Activated CD8-positive, alpha-beta memory T cell treated with anti-CD3 and anti-CD28 coated beads, Interleukin-2, amount 50 U/mL, for 24 hours (primary cell): ENCODE measurements around the gene ASB10.

ENCODE experiments used
- DNase-seq: peaks from one replicate; pipeline ENCODE4 v3.0.0-alpha.2; 2020; ENCODE audit errors: extremely low read depth

ASB10 gene

GRCh38 chr7:151135866-151136843 lies 50.9 kb downstream of the ASB10 start:
- no peak for DNase-seq

- DNase-seq: no peak
Measured at GRCh38 chr7:151135525-151135845, 51.6 kb downstream of the ASB10 start.

- DNase-seq: no peak
Measured at GRCh38 chr7:151134743-151135524, 52.1 kb downstream of the ASB10 start.

GRCh38 chr7:151133986-151134742 lies 52.9 kb downstream of the ASB10 start:
- no peak for DNase-seq

- DNase-seq: no peak
Measured at GRCh38 chr7:151133266-151133985, 53.6 kb downstream of the ASB10 start.

- DNase-seq: no peak
Measured at GRCh38 chr7:151132461-151133205, 54.4 kb downstream of the ASB10 start.

GRCh38 chr7:151131592-151132293 lies 55.3 kb downstream of the ASB10 start:
- no peak for DNase-seq

GRCh38 chr7:151131224-151131591 lies 55.8 kb downstream of the ASB10 start:
- DNase-seq: no peak

- no peak for DNase-seq
Measured at GRCh38 chr7:151130741-151131157, 56.3 kb downstream of the ASB10 start.

- no peak for DNase-seq
Measured at GRCh38 chr7:151129960-151130591, 57.0 kb downstream of the ASB10 start.

GRCh38 chr7:151129117-151129959 lies 57.7 kb downstream of the ASB10 start:
- DNase-seq: no peak

- DNase-seq: no peak
Measured at GRCh38 chr7:151128716-151129115, 58.3 kb downstream of the ASB10 start.

- DNase-seq: no peak
Measured at GRCh38 chr7:151128144-151128543, 58.9 kb downstream of the ASB10 start.

- no peak for DNase-seq
Measured at GRCh38 chr7:151126491-151127137, 60.4 kb downstream of the ASB10 start.

- no peak for DNase-seq
Measured at GRCh38 chr7:151125846-151126481, 61.1 kb downstream of the ASB10 start.
